Nephron progenitor cell (in vitro differentiated cells): Measurements from ENCODE around the gene MLKL.

Experiments
- DNase-seq: peaks from one replicate; pipeline ENCODE4 v3.0.0; 2021
- H3K27ac Mint-ChIP-seq: 2 replicates; pipeline ENCODE4 v1.8.0; 2021; ENCODE audit warnings: mild to moderate bottlenecking, moderate library complexity, mixed read lengths
- H3K27me3 Mint-ChIP-seq: 2 replicates; pipeline ENCODE4 v1.8.0; 2021; ENCODE audit warnings: mild to moderate bottlenecking, low read depth, mixed read lengths; ENCODE audit not compliant: poor library complexity
- H3K36me3 Mint-ChIP-seq: 2 replicates; pipeline ENCODE4 v1.8.0; 2021; ENCODE audit warnings: low read depth, mixed read lengths
- H3K4me1 Mint-ChIP-seq: 2 replicates; pipeline ENCODE4 v1.8.0; 2021; ENCODE audit warnings: mixed read lengths
- H3K4me3 Mint-ChIP-seq: 2 replicates; pipeline ENCODE4 v1.8.0; 2021; ENCODE audit warnings: mild to moderate bottlenecking, moderate library complexity, mixed read lengths
- H3K9me3 Mint-ChIP-seq: 2 replicates; pipeline ENCODE4 v1.8.0; 2021; ENCODE audit warnings: mild to moderate bottlenecking, moderate library complexity, mixed read lengths
- TF ChIP-seq, protein P1 (sequence below): fragments of 200-600 bp; sonication (generic); IDR thresholded peaks from 2 replicates; pipeline ENCODE4 v1.5.0; 2021; ENCODE audit warnings: antibody characterized with exemption

Gene MLKL

GRCh38 chr16:74745109-74745615 is 44.5 kb upstream of the MLKL start:
- Mint-ChIP-seq H3K9me3 (no peaks in the 10 kb centered on the region), H3K36me3 (no peaks in the 10 kb centered on the region), H3K27me3 (peaks cover 4% of the 10 kb centered on the region), H3K4me1 (peaks cover 41% of the 10 kb centered on the region), H3K27ac (no peak overlapping the region), H3K4me3 (no peak overlapping the region)
- TF ChIP-seq, protein P1, sequence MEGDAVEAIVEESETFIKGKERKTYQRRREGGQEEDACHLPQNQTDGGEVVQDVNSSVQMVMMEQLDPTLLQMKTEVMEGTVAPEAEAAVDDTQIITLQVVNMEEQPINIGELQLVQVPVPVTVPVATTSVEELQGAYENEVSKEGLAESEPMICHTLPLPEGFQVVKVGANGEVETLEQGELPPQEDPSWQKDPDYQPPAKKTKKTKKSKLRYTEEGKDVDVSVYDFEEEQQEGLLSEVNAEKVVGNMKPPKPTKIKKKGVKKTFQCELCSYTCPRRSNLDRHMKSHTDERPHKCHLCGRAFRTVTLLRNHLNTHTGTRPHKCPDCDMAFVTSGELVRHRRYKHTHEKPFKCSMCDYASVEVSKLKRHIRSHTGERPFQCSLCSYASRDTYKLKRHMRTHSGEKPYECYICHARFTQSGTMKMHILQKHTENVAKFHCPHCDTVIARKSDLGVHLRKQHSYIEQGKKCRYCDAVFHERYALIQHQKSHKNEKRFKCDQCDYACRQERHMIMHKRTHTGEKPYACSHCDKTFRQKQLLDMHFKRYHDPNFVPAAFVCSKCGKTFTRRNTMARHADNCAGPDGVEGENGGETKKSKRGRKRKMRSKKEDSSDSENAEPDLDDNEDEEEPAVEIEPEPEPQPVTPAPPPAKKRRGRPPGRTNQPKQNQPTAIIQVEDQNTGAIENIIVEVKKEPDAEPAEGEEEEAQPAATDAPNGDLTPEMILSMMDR: no peak
- no peak for DNase-seq

DNA sequence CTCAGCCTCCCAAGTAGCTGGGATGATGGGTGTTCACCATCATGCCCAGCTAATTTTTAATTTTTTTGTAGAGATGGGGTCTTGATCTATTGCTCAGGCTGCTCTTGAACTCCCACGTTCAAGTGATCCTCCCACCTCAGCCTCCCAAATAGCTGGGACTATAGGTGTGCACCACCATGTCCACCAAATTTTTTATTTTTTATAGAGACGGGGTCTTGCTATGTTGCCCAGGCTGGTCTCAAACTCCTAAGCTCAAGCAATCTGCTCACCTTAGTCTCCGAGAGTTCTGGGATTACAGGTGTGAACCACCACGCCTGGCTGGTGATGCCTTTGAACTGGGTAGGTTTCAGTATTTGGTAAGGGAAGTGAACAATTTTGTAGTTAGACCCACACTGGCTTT is 43.9 kb upstream of the MLKL start:
- Mint-ChIP-seq H3K9me3 (no peaks in the 10 kb centered on the region), H3K4me3 (no peak overlapping the region), H3K27me3 (peaks cover 4% of the 10 kb centered on the region), H3K4me1 (peaks cover 40% of the 10 kb centered on the region), H3K27ac (no peak overlapping the region), H3K36me3 (no peaks in the 10 kb centered on the region)
- DNase-seq: no peak
- TF ChIP-seq, protein P1: no peak

DNA sequence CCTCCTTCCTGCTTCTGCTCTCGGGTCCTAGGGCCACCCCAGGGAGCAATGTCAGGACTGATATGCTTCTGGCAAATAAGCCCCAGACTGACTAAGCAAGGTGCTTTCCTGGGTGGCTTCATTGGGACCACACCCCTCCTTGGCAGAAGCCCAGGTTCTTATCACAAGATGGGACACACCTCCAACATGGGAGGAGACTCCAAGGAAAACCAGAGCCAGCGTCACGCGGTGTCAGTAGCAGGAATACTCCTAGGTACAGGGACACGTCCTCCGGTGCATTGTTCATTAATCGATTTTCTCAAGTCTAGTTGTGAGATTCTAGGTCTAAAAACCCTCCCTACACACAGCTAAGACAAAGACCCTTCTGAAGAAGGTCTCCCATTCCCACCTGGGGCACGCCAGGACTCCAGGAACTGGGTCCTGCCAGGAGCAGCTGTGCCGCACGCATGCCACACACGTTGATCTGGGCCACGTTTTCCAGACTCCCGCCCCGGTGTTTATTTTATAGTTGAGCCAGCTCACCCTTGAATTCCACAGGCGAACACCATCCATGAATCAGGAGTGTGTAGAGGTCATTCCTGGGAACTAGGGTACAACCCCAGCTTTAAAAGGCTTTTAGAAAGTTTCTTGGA is 43.1 kb upstream of the MLKL start:
- Mint-ChIP-seq H3K27ac (peak overlapping the region; percentile 57), H3K9me3 (no peaks in the 10 kb centered on the region), H3K4me3 (no peak overlapping the region), H3K36me3 (no peaks in the 10 kb centered on the region), H3K4me1 (peaks cover 47% of the 10 kb centered on the region), H3K27me3 (peaks cover 4% of the 10 kb centered on the region)
- TF ChIP-seq, protein P1: no peak
- no peak for DNase-seq

- H3K27ac Mint-ChIP-seq: no peak overlapping the region
- H3K27me3 Mint-ChIP-seq: peaks cover 4% of the 10 kb centered on the region
These were observed 42.5 kb upstream of the MLKL start for GRCh38 chr16:74743045-74743667.

DNA sequence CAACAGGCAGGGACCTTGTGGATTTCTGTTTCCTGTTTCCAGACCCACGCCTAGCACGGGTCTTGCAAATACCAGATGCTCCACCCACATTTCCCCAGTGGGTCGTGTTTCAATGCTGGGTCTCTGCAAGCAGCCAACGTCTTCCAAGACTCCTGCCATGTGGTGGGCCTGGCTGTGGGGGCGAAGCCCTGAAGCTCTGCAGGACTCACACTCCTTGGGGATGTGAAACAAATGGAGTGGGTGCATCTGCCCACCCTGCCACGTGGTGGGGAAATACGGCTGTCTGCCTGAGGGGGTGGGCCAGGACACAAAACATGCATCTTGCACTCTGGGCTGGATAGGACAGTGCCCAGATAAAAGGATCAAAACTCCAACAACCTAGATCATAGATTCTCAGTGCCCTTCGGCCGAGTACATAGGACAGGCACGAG is 41.4 kb upstream of the MLKL start:
- no peaks in the 10 kb centered on the region for H3K27me3 Mint-ChIP-seq
- H3K9me3 Mint-ChIP-seq: no peaks in the 10 kb centered on the region
- peak; percentile 25 for DNase-seq
- peaks cover 55% of the 10 kb centered on the region for H3K4me1 Mint-ChIP-seq
- H3K27ac Mint-ChIP-seq: no peak overlapping the region
- TF ChIP-seq, protein P1: no peak
- no peak overlapping the region for H3K4me3 Mint-ChIP-seq
- no peaks in the 10 kb centered on the region for H3K36me3 Mint-ChIP-seq

More at GRCh38 chr16:74743045-74743667, 42.5 kb upstream of the MLKL start:
- no peak for DNase-seq
- Mint-ChIP-seq H3K36me3 (no peaks in the 10 kb centered on the region), H3K4me3 (no peak overlapping the region), H3K9me3 (no peaks in the 10 kb centered on the region), H3K4me1 (peaks cover 54% of the 10 kb centered on the region)
- TF ChIP-seq, protein P1: no peak
